ENCODE data around the gene NDFIP1. TPM values are rescaled to one million over a fixed set of nuclear protein-coding genes. Genes with fewer than 3 reads are reported as not detected.

Gene NDFIP1
- total RNA-seq, 1 donor from 2014 or later = 62.1 TPM

DNA sequence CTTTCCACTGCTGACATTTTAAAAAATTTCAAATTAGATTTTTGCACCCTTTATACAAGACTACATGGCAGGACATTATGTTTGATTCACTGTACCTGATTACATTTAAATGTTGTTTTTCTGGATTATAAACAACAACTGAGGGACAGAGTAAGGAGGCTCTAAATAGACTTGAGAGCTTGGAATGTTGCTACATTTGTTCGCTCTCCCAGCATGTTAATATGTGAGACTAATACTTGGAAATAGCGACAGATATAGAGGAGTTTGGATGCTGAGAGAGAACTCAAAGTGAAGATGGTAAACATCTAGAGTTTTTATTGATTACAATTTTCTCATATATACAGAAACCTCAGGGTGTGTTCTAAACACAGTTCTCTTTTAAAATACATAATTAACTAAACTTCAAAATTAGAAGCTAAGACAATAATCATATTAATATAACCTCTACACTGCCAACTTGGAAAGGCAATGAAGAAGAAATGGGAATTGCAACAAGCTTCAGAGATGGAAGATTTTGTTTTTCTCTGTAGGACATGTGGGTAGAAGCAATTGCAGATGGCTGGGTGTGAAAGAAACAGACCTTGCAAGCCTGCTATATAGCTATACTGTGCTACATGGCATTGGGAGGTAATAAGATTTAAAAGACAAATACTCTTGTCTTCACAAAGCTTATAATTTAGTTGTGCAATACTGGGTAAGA is 1.4 kb upstream of the NDFIP1 start:
- Histone ChIP-seq H3K4me3 (no peak overlapping the region), H3K27ac (replicated peaks) (peak overlapping the region; percentile 95), H3K9me3 (replicated peaks) (no peaks in the 10 kb centered on the region), H3K4me1 (peaks cover 57% of the 10 kb centered on the region), H3K27me3 (ENCODE audit: low read depth) (no peaks in the 10 kb centered on the region), H3K36me3 (no peaks in the 10 kb centered on the region)
- no peak for DNase-seq
- TF ChIP-seq, protein P1, sequence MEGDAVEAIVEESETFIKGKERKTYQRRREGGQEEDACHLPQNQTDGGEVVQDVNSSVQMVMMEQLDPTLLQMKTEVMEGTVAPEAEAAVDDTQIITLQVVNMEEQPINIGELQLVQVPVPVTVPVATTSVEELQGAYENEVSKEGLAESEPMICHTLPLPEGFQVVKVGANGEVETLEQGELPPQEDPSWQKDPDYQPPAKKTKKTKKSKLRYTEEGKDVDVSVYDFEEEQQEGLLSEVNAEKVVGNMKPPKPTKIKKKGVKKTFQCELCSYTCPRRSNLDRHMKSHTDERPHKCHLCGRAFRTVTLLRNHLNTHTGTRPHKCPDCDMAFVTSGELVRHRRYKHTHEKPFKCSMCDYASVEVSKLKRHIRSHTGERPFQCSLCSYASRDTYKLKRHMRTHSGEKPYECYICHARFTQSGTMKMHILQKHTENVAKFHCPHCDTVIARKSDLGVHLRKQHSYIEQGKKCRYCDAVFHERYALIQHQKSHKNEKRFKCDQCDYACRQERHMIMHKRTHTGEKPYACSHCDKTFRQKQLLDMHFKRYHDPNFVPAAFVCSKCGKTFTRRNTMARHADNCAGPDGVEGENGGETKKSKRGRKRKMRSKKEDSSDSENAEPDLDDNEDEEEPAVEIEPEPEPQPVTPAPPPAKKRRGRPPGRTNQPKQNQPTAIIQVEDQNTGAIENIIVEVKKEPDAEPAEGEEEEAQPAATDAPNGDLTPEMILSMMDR (IDR thresholded peaks at IDR 0.05; ENCODE audit: borderline replicate concordance) = no peak
- intact Hi-C loops (cut with micrococcal nuclease) = no loop called here

DNA sequence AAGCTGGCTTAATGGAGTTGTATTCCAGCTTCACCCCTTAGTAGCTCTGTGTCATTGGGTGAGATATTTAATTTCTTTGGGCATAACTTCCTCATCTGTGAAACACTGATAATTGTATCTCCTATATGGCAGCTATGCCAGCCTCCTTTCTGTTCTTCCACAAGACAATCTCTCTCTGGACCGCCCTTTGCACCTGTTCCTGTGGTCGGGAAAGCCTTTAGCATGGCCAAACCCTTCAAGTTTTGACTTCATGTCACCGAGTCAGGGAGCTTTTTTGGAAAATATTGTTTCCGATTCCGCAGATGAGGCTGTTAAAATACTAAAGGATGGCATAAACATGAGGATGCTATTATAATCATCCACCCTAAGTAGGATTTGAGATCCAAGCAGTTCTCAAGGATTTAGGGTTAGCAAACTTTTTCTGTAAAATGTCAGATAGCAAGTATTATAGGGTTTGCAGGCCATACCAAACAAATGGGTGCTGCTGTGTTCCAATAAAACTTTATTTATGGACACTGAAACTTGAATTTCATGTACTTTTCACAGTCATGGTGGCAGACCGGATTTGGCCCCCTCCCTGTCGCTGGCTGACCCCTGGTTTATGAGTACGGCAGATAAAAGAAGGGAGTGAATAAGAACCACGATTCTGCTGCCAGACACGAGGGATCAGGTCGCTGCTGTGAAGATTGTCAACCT is 695 bp upstream of the NDFIP1 start:
- no peak for DNase-seq
- intact Hi-C loops (cut with micrococcal nuclease) = no loop called here
- peak overlapping the region; percentile 95 for H3K27ac ChIP-seq (replicated peaks)
- no peaks in the 10 kb centered on the region for H3K9me3 ChIP-seq (replicated peaks)
- no peaks in the 10 kb centered on the region for H3K36me3 ChIP-seq
- H3K4me3 ChIP-seq = peak overlapping the region; percentile 81
- TF ChIP-seq, protein P1 (IDR thresholded peaks at IDR 0.05; ENCODE audit: borderline replicate concordance) = no peak
- H3K27me3 ChIP-seq (ENCODE audit: low read depth) = no peaks in the 10 kb centered on the region
- H3K4me1 ChIP-seq = peaks cover 63% of the 10 kb centered on the region

DNA sequence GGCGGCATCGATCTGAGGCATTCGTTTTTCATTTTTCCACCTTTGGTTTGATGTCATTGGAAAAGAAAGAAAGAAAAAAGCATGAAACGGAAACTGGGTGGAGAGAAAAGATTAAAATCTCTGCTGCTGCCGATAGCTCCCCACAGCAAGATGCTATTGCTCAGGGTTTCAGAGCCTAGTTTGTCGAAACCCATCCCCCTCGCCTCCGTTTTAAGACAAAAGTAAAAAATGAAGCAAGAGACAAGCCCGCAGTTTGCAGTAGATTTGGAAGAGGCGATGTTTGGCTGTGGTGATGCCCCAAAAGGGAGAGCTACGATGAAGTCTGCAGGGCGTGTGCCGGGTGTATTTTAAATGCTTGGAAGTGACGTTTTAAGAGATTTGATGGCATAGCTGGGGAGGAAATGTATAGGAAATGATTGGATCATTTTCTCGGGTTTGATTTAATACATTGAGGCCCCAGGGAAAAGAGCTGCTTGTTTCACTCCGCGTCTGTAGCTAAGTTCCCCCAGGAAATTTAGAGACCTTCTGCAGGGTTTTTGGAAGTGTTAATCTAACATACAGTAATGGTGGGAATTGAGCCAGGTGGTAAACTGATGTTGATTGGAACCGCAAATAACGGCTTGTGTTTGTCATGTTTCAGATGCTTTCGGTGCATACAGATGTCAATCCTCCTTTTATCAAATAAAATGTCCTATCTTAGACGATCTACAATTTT is 909 bp downstream of the NDFIP1 start:
- no peak for DNase-seq
- no peaks in the 10 kb centered on the region for H3K9me3 ChIP-seq (replicated peaks)
- intact Hi-C loops (cut with micrococcal nuclease) = no loop called here

DNA sequence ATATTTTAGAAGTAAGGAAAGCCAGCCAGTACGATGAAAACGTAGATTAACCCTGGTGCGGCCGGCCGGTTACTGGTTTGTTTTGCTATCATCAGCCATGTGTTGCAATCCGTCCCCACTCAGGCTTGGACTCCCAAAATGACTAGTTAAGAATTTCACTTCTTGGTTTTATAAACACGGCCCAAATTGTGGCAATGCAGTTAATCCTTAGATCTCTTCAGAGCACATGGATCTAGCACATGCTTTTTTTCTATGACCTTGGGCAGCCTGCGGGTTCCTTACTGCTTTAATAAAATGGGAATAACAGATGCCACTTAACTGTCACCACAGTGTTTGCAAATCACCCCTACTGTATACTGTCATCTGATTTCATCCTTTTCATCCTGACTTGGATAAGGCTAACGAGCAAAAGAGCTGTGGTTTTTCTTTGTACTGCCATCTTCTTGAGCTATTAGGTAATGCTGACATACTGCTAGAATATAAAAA is 1.5 kb downstream of the NDFIP1 start:
- DNase-seq = no peak
- H3K9me3 ChIP-seq (replicated peaks) = no peaks in the 10 kb centered on the region
- H3K36me3 ChIP-seq = no peaks in the 10 kb centered on the region
- H3K4me3 ChIP-seq = peak overlapping the region; percentile 81
- H3K27me3 ChIP-seq (ENCODE audit: low read depth) = no peaks in the 10 kb centered on the region
- H3K4me1 ChIP-seq = peaks cover 85% of the 10 kb centered on the region
- TF ChIP-seq, protein P1 (IDR thresholded peaks at IDR 0.05; ENCODE audit: borderline replicate concordance) = no peak
- intact Hi-C loops (cut with micrococcal nuclease) = no loop called here
- H3K27ac ChIP-seq (replicated peaks) = peak overlapping the region; percentile 95

More for the DNA sequence above, 909 bp downstream of the NDFIP1 start:
- H3K4me1 ChIP-seq = peaks cover 79% of the 10 kb centered on the region
- H3K4me3 ChIP-seq = peak overlapping the region; percentile 81
- H3K27ac ChIP-seq (replicated peaks) = peak overlapping the region; percentile 95
- H3K36me3 ChIP-seq = no peaks in the 10 kb centered on the region
- TF ChIP-seq, protein P1 (IDR thresholded peaks at IDR 0.05; ENCODE audit: borderline replicate concordance) = no peak
- no peaks in the 10 kb centered on the region for H3K27me3 ChIP-seq (ENCODE audit: low read depth)

DNA sequence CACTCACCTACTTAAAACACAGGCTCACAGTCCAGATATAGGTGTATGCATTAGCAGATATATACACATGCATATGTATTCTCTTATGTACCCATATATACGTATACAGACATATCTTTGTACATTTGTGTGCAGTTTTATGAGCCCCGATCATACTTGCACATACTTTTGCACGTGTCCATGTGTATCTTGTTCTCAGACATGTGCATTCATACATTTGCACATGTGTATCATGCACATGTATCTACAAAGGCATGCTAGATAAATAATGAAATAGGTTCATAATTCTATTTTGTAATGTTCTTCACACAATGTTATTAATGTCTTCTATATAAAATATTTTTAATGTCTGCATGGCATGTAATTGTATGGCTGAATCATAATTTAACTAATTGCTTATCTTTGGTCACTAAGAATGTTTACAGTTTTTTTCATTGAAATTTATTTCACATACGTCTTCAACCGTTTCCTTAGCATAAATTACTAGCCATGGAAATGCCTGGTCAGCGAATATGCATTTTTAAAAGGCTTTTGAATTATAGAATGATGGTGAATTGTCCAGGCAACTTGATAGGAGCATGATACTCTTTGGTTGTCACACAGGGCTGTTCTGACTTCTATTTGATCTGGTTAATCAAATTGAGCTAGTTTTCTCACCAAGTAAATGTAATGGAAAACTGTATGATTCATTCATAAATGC is 2.6 kb downstream of the NDFIP1 start:
- peaks cover 85% of the 10 kb centered on the region for H3K4me1 ChIP-seq
- no peaks in the 10 kb centered on the region for H3K9me3 ChIP-seq (replicated peaks)
- TF ChIP-seq, protein P1 (IDR thresholded peaks at IDR 0.05; ENCODE audit: borderline replicate concordance) = no peak
- H3K27me3 ChIP-seq (ENCODE audit: low read depth) = no peaks in the 10 kb centered on the region
- no peaks in the 10 kb centered on the region for H3K36me3 ChIP-seq
- intact Hi-C loops (cut with micrococcal nuclease) = no loop called here
- H3K27ac ChIP-seq (replicated peaks) = peak overlapping the region; percentile 95
- peak overlapping the region; percentile 81 for H3K4me3 ChIP-seq
- no peak for DNase-seq

Data from left ventricle myocardium inferior (tissue), 1 donor.